AG09319 (cell line): Measurements from ENCODE around the gene ZNF318.

ENCODE experiments used
- DNase-seq: peaks from one replicate; pipeline ENCODE4 v3.0.0-alpha.2; 2010; ENCODE audit warnings: low read depth; ENCODE audit errors: extremely low read depth
- CTCF ChIP-seq: IDR thresholded peaks from 2 replicates; pipeline ENCODE4 v1.5.1; 2011; ENCODE audit warnings: low read depth, mild to moderate bottlenecking, inconsistent platforms, low read length, moderate library complexity

ZNF318 gene

DNA sequence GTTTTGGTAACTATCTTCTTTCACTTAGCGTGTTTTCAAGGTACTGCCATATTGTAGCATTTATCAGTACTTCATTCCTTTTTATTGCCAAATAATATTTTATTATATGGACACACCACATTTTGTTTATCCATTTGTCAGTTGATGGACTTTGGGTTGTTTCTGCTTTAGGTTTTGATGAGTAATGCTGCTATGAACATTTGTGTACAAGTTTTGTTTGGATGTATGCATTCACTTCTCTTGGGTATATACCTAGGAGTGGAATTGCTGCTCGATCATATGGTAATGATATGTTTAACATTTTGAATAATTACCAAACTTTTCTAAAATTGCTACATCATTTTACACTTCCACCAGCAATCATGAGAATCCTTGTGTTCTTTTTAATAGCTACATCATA, 77.7 kb downstream of the ZNF318 start:
- no peak for DNase-seq
- TF ChIP-seq CTCF = no peak

GRCh38 chr6:43290905-43291355, 78.5 kb downstream of the ZNF318 start:
- no peak for TF ChIP-seq CTCF
- no peak for DNase-seq

DNA sequence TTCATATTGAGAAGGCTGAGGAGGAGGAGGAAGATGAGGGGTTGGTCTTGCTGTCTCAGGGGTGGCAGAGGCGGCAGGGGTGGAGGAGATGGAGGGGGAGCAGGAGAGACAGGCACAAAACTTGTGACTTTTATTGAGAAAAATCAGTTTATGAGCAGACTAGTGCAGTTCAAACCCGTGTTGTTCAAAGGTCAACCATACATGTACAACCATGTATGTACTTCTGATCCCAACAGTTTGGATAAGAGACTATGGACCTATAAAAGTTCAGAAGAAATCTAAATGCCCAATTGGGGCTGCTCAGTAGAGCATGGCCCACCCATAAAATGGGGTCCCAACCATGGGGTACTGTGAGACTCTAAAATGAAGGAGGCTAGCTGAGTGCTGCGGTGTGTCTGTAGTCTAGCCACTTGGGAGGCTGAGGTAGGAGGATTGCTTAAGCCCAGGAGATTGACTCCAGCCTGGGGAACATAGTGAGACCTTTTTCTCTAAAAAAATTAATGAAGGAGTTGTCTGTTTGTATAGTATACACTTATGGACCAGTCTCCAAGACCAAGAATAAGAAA, 79.0 kb downstream of the ZNF318 start:
- no peak for TF ChIP-seq CTCF
- DNase-seq = no peak

- no peak for TF ChIP-seq CTCF
- no peak for DNase-seq
These were observed 81.4 kb downstream of the ZNF318 start for GRCh38 chr6:43287717-43288679.

DNA sequence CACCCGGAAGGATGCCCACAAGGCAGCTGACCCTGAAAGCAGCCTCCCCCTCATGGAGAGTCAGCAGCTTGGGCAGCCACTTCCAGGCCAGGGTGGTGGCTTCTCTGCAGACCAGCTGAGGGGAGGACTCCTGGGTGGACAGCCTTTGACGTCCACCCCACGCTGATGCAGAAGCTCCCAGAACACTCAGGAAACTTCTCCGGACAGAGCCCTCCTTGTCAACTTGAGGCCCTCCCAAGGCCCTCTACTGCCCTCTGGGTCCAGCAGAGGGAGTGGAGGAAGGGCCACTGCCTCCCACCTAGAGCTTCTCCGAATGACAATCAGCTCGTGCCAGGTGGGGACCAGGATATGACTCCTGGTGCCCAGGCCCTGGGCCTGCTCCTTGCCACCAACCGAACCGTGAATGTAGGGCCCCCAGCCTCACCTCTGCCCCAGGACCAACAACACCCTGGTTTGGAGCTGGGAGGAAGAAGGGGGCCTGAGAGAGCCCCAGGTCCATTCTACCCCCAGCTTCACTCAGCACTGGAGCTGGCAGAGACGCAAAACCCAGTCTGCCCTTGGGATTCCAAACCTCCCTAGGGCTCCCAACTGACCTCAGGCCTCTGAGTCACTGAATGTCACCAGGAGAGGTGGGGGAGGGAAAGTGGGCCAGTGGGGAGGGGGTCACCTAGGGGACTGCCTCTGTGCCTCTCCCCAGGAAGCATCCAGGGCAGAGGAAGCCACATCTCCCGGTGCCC, 82.3 kb downstream of the ZNF318 start:
- no peak for TF ChIP-seq CTCF

DNA sequence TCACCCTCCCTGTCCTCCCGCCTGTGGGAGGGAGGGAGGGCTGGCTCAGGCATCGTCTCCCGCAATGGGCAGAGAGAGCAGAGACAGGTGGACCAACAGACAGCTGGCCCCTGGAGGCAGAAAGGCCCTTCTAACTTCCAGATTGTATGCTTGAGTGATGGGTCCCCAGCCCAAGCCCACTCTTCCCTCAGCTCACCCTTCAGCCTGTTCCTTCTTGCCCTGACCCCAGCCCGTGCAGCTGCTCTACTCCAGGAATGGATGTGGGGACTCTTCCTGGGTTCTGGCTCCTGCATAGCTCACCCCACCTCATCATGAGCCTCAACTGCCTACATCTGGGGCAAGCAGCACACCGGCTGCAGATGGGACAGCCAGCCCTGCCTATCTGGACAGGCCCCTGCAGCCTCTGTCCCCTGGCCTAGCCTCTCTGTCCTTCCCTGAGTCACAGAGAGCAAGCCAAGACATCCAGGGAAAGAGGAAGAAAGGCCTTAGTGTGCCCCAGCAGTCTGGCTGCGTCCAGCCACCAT, 82.9 kb downstream of the ZNF318 start:
- DNase-seq = no peak
- no peak for TF ChIP-seq CTCF

More for the DNA sequence above, 82.3 kb downstream of the ZNF318 start:
- DNase-seq = no peak
